AG09309 (cell line): ENCODE results near the gene MAFF.
"Not testable (repeated sequence)": the region's sequence is repeated elsewhere in the genome, so short reads cannot be mapped to it uniquely, and the experiment has no call there.

Experiments
- DNase-seq: peaks from one replicate; pipeline ENCODE4 v3.0.0-alpha.2; 2010; ENCODE audit warnings: low read depth
- H3K4me3 ChIP-seq: 2 replicates; pipeline ENCODE4 v1.5.1; 2011; ENCODE audit warnings: mild to moderate bottlenecking, low read depth, low read length, moderate library complexity; ENCODE audit not compliant: control insufficient read depth
- CTCF ChIP-seq: IDR thresholded peaks from 2 replicates; pipeline ENCODE4 v1.5.1; 2011; ENCODE audit warnings: mild to moderate bottlenecking, low read depth, low read length, inconsistent platforms; ENCODE audit not compliant: insufficient read depth, control insufficient read depth; ENCODE audit errors: missing control alignments

The MAFF gene

GRCh38 chr22:38230916-38231315 is 29.1 kb downstream of the MAFF start:
- DNase-seq = no peak
- TF ChIP-seq CTCF = no peak
- no peak overlapping the region for H3K4me3 ChIP-seq

- no peak for TF ChIP-seq CTCF
- DNase-seq = no peak
- no peak overlapping the region for H3K4me3 ChIP-seq
Observed at GRCh38 chr22:38232196-38232595, 30.4 kb downstream of the MAFF start.

- no peak for DNase-seq
- TF ChIP-seq CTCF = no peak
- H3K4me3 ChIP-seq = no peak overlapping the region
Observed at GRCh38 chr22:38233427-38233826, 31.6 kb downstream of the MAFF start.

- DNase-seq, H3K4me3 ChIP-seq: not testable (repeated sequence)
Observed at GRCh38 chr22:38233856-38234255, 32.1 kb downstream of the MAFF start.

- DNase-seq = no peak
- no peak overlapping the region for H3K4me3 ChIP-seq
Observed at GRCh38 chr22:38235240-38235850, 33.6 kb downstream of the MAFF start.

GRCh38 chr22:38236786-38237185 is 35.0 kb downstream of the MAFF start:
- H3K4me3 ChIP-seq = no peak overlapping the region
- DNase-seq = no peak
- TF ChIP-seq CTCF = no peak

More at GRCh38 chr22:38235240-38235850, 33.6 kb downstream of the MAFF start:
- no peak for TF ChIP-seq CTCF

GRCh38 chr22:38238519-38239071 is 36.8 kb downstream of the MAFF start:
- DNase-seq = no peak
- no peak for TF ChIP-seq CTCF
- H3K4me3 ChIP-seq = no peak overlapping the region
